Pancreas (tissue), 10 donors: Measurements from ENCODE around the gene RAB30. TPM values are rescaled to one million over a fixed set of nuclear protein-coding genes. Genes with fewer than 3 reads are reported as not detected.

Source experiments
- ATAC-seq, 4 donors: fragments of 200-7000 bp; cut with Tn5 transposase; one replicate each; pipeline versions ENCODE4 v1.8.0 to v1.9.1; 2020; ENCODE audit warnings: mild to moderate bottlenecking in 4 of 4, moderate library complexity in 4 of 4
- DNase-seq, 6 donors: peaks; one replicate each; pipeline ENCODE4 v3.0.0-alpha.2; 2020
- FAIRE-seq: peaks from 2 replicates; lab custom pipeline; 2012; peaks lifted over from hg19 to GRCh38; lab: Jason Lieb, UNC
- H3K27ac ChIP-seq, 4 donors: fragments of 200-600 bp; sonication (generic); 1 replicate in 3 of 4; 2 replicates in 1 of 4; pipeline versions ENCODE4 v1.5.0 to v1.8.0; 2020
- H3K27me3 ChIP-seq, 4 donors: fragments of 200-600 bp; one replicate each; pipeline ENCODE4 v1.8.0; 2021
- H3K36me3 ChIP-seq, 3 donors: fragments of 200-600 bp; sonication (generic) in 1 of 3; one replicate each; pipeline versions ENCODE4 v1.5.0 to v1.8.0; 2020 to 2021
- H3K4me1 ChIP-seq, 3 donors: fragments of 200-600 bp; one replicate each; pipeline ENCODE4 v1.8.0; 2021
- H3K4me3 ChIP-seq, 4 donors: fragments of 200-600 bp; sonication (generic) in 2 of 4; one replicate each; pipeline versions ENCODE4 v1.5.0 to v1.8.0; 2020 to 2021
- H3K9me3 ChIP-seq, 4 donors: fragments of 200-600 bp; one replicate each; pipeline ENCODE4 v1.8.0; 2021
- CTCF ChIP-seq, 4 donors: fragments of 200-600 bp; sonication (generic) in 3 of 4; IDR thresholded peaks; one replicate each; pipeline versions ENCODE4 v1.5.0 to v1.8.0; 2021; ENCODE audit warnings: antibody characterized with exemption in 4 of 4
- WGBS, 2 donors: extraction: QIAGEN DNeasy Blood & Tissue Kit; methylation state at CpG; one replicate each; pipeline ENCODE4 v1.1.7; 2013; 5-methylcytosine and 5-hydroxymethylcytosine counted together
- intact Hi-C, 3 donors: fragments of 100-400 bp; cut with DNase I; formaldehyde crosslinking; loops; one replicate each; pipeline versions ENCODE4 v1.11.1 to v1.14.2; 2022
- polyA plus RNA-seq, 2 donors: library from polyadenylated mRNA; stranded (reverse); fragments of 200-250 nt; gene quantifications; one replicate each; pipeline ENCODE4 v1.2.3, GENCODE V29; 2013
- total RNA-seq, 6 donors: library from RNA; stranded (reverse); fragmentation: NEBNext Ultra II Directional in 4 of 6; extraction: Animal tissue kit (Norgen Biotek cat#: 25700) in 4 of 6; gene quantifications; one replicate each; pipeline versions ENCODE4 v1.2.1 to v1.2.4, GENCODE V29; 2021 to 2023
- donor health status: healthy with polysubstance abuse.
- donor health status: DM: no; HTN: no; CAD: no; lungs with moderate emphysema.
- donor health status: DM: no; HTN: no; CAD: no.
- donor health status: control.
- donor health status: control.
- donor health status: Bipolar disorder and iron deficiency.
- donor health status: DM: yes; HTN: yes; CAD: no.
- donor health status: DM: no; HTN: no; CAD: no.
- donor health status: DM: no; HTN: no; CAD: no.
- donor health status: DM: yes; HTN: yes; CAD: no.

Gene RAB30
- total and polyA plus RNA-seq, 8 donors: 1.0 to 6.7 (median 4.9) TPM

GRCh38 chr11:83042964-83043711, 28.6 kb downstream of the RAB30 start:
- no peaks in the 10 kb centered on the region for H3K36me3 ChIP-seq
- no peaks in the 10 kb centered on the region for H3K27me3 ChIP-seq
- no peak overlapping the region for H3K4me3 ChIP-seq
- FAIRE-seq (no peak), ATAC-seq (peak in 1 of 4 donors; percentile 23), DNase-seq (no peak)
- H3K4me1 ChIP-seq: peaks cover 0 to 6% (median 0%) of the 10 kb centered on the region in 3 donors
- intact Hi-C loops: no loop called here
- TF ChIP-seq CTCF (IDR thresholded peaks at IDR 0.05): no peak
- no peaks in the 10 kb centered on the region for H3K9me3 ChIP-seq
- 73 to 78% methylated on average over 3 of the region's 3 CpGs for WGBS, 2 donors
- no peak overlapping the region for H3K27ac ChIP-seq

GRCh38 chr11:83041126-83041525, 30.6 kb downstream of the RAB30 start:
- DNase-seq (no peak), ATAC-seq (no peak), FAIRE-seq (no peak)
- Histone ChIP-seq H3K4me3 (no peak overlapping the region), H3K4me1 (no peaks in the 10 kb centered on the region), H3K27me3 (no peaks in the 10 kb centered on the region), H3K9me3 (no peaks in the 10 kb centered on the region), H3K36me3 (no peaks in the 10 kb centered on the region), H3K27ac (no peak overlapping the region)
- WGBS, 2 donors: 85 to 95% methylated on average over 2 of the region's 2 CpGs
- no peak for TF ChIP-seq CTCF (IDR thresholded peaks at IDR 0.05)
- intact Hi-C loops: no loop called here

- Histone ChIP-seq H3K4me3 (no peak overlapping the region), H3K4me1 (peaks cover 5 to 6% (median 6%) of the 10 kb centered on the region in 3 donors), H3K27me3 (no peaks in the 10 kb centered on the region), H3K27ac (no peak overlapping the region), H3K36me3 (no peaks in the 10 kb centered on the region), H3K9me3 (no peaks in the 10 kb centered on the region)
- WGBS, 2 donors: 92 to 94% methylated on average over 4 of the region's 4 CpGs
- intact Hi-C loops: no loop called here
- ATAC-seq (no peak), DNase-seq (no peak), FAIRE-seq (no peak)
- TF ChIP-seq CTCF (IDR thresholded peaks at IDR 0.05): no peak
These were observed 32.1 kb downstream of the RAB30 start for GRCh38 chr11:83039566-83039965.

DNA sequence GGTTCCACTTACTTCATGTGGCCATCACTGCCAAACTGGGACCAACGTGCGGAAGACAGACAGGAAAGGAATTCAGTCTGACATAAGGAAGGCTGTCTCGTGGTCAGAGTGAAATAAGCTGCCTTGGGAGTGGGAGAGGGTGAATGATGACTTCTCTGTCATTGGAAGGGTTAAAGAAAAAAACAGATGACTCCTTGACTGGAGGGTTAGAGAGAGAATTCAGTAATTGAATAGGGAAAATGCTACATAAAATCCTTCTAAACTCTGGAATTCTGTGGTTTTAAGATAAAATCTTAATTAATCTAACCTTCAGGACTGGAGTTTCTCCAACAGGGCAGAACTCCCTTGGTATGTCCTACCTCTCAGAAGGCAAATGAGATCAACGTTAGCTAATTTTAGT, 33.8 kb downstream of the RAB30 start:
- Histone ChIP-seq H3K27ac (no peak overlapping the region), H3K9me3 (no peaks in the 10 kb centered on the region), H3K4me1 (peaks cover 18 to 21% (median 20%) of the 10 kb centered on the region in 3 donors), H3K36me3 (no peaks in the 10 kb centered on the region), H3K4me3 (no peak overlapping the region), H3K27me3 (no peaks in the 10 kb centered on the region)
- DNase-seq (no peak), ATAC-seq (no peak), FAIRE-seq (no peak)
- intact Hi-C loops: no loop called here
- TF ChIP-seq CTCF (IDR thresholded peaks at IDR 0.05): no peak
- 81 to 83% methylated on average over 4 of the region's 4 CpGs for WGBS, 2 donors

DNA sequence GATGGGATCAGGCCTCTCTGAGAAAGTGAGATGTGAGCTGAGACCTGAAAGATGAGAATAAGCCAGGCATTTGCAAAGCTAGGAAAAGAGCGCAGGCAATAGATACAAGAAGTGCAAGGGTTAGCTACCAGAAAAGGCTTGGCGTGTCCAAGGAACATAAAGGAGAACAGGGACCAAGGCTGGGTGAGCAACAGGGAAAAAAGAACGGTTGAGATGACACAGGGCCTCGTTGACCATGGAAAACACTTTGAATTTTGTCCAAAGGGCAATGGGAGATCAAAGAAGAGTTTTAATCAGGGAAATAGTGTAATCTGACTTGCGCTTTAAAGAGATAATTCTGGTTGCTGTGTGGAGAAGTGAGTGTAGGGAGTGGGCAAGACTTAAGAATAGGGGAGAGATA, 35.0 kb downstream of the RAB30 start:
- Histone ChIP-seq H3K4me1 (peaks cover 18 to 21% (median 21%) of the 10 kb centered on the region in 3 donors), H3K9me3 (no peaks in the 10 kb centered on the region), H3K27ac (no peak overlapping the region), H3K36me3 (no peaks in the 10 kb centered on the region), H3K4me3 (no peak overlapping the region), H3K27me3 (no peaks in the 10 kb centered on the region)
- ATAC-seq (no peak), FAIRE-seq (no peak), DNase-seq (no peak)
- no peak for TF ChIP-seq CTCF (IDR thresholded peaks at IDR 0.05)
- intact Hi-C loops: no loop called here
- 75 to 78% methylated on average over 5 of the region's 5 CpGs for WGBS, 2 donors
